ENCODE measurements around the gene NEDD8.

GRCh38 chr14:24243336-24243836, 11.2 kb upstream of the NEDD8 start:
- TF ChIP-seq CTCF (IDR thresholded peaks at IDR 0.05) (no peak), EP300 (IDR thresholded peaks at IDR 0.05) (no peak)
